ENCODE data around the gene TEX14.
"Not testable (repeated sequence)": the region's sequence is repeated elsewhere in the genome, so short reads cannot be mapped to it uniquely, and the experiment has no call there.

DNA sequence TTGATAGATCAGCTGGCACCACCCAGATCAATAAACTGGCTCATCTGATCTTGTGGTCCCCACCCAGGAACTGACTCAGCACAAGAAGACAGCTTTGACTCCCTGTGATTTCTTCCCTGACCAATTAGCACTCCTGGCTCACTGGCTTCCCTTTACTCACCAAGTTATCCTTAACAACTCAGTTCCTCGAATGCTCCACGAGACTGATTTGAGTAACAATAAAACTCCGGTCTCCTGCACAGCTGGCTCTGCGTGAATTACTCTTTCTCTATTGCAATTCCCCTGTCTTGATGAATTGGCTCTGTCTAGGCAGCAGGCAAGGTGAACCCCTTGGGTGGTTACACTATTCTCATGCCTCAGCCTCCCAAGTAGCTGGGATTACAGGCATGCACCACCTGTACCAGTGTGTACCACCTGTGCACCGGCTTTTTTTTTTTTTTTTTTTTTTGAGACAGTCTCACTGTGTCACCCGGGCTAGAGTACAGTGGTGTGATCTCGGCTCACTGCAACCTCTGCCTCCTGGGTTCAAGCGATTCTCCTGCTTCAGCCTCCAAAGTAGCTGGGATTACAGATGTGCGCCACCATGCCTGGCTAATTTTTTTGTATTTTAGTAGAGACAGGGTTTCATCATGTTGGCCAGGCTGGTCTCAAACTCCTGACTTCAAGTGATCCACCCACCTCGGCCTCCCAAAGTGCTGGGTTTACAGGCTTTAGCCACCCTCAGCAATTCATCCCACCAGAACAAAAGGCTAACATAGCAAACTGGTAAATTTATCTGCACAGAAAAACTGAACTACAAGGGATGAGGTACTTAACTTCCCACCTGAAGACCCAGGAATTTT, 33.7 kb downstream of the TEX14 start:
- TF ChIP-seq, protein P1, sequence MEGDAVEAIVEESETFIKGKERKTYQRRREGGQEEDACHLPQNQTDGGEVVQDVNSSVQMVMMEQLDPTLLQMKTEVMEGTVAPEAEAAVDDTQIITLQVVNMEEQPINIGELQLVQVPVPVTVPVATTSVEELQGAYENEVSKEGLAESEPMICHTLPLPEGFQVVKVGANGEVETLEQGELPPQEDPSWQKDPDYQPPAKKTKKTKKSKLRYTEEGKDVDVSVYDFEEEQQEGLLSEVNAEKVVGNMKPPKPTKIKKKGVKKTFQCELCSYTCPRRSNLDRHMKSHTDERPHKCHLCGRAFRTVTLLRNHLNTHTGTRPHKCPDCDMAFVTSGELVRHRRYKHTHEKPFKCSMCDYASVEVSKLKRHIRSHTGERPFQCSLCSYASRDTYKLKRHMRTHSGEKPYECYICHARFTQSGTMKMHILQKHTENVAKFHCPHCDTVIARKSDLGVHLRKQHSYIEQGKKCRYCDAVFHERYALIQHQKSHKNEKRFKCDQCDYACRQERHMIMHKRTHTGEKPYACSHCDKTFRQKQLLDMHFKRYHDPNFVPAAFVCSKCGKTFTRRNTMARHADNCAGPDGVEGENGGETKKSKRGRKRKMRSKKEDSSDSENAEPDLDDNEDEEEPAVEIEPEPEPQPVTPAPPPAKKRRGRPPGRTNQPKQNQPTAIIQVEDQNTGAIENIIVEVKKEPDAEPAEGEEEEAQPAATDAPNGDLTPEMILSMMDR (IDR thresholded peaks at IDR 0.05; ENCODE audit: insufficient read depth, low read length): not testable (repeated sequence)
- not testable (repeated sequence) for TF ChIP-seq POLR2AphosphoS5 (IDR thresholded peaks at IDR 0.05; ENCODE audit: low read depth); SPI1 (IDR thresholded peaks at IDR 0.05; ENCODE audit: borderline replicate concordance, low read depth); GABPA (IDR thresholded peaks at IDR 0.05; ENCODE audit: low read depth)
- TF ChIP-seq, protein P2, sequence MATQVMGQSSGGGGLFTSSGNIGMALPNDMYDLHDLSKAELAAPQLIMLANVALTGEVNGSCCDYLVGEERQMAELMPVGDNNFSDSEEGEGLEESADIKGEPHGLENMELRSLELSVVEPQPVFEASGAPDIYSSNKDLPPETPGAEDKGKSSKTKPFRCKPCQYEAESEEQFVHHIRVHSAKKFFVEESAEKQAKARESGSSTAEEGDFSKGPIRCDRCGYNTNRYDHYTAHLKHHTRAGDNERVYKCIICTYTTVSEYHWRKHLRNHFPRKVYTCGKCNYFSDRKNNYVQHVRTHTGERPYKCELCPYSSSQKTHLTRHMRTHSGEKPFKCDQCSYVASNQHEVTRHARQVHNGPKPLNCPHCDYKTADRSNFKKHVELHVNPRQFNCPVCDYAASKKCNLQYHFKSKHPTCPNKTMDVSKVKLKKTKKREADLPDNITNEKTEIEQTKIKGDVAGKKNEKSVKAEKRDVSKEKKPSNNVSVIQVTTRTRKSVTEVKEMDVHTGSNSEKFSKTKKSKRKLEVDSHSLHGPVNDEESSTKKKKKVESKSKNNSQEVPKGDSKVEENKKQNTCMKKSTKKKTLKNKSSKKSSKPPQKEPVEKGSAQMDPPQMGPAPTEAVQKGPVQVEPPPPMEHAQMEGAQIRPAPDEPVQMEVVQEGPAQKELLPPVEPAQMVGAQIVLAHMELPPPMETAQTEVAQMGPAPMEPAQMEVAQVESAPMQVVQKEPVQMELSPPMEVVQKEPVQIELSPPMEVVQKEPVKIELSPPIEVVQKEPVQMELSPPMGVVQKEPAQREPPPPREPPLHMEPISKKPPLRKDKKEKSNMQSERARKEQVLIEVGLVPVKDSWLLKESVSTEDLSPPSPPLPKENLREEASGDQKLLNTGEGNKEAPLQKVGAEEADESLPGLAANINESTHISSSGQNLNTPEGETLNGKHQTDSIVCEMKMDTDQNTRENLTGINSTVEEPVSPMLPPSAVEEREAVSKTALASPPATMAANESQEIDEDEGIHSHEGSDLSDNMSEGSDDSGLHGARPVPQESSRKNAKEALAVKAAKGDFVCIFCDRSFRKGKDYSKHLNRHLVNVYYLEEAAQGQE (IDR thresholded peaks at IDR 0.05; ENCODE audit: insufficient replicate concordance, low read depth): not testable (repeated sequence)
